Loucy (cell line): Measurements from ENCODE around the gene NES.

ENCODE experiments used
- H2AFZ ChIP-seq: fragments of 200-600 bp; sonication (generic); 2 replicates; pipeline ENCODE4 v1.6.0; 2016; ENCODE audit warnings: antibody characterized with exemption, mild to moderate bottlenecking, low read length, moderate library complexity
- H3F3A ChIP-seq: fragments of 200-600 bp; 2 replicates; pipeline ENCODE4 v1.6.0; 2016; ENCODE audit warnings: antibody characterized with exemption, low read depth, mild to moderate bottlenecking
- H3K27me3 ChIP-seq: fragments of 200-600 bp; sonication (generic); 2 replicates; pipeline ENCODE4 v1.6.1; 2014; ENCODE audit warnings: low read length, mild to moderate bottlenecking; ENCODE audit not compliant: insufficient read depth, poor library complexity, severe bottlenecking
- H3K36me3 ChIP-seq: fragments of 200-600 bp; sonication (generic); 2 replicates; pipeline ENCODE4 v1.6.1; 2016; ENCODE audit warnings: low read length; ENCODE audit not compliant: insufficient read depth
- H3K4me1 ChIP-seq: fragments of 200-600 bp; sonication (generic); 2 replicates; pipeline ENCODE4 v1.5.1; 2014; ENCODE audit warnings: low read length, mild to moderate bottlenecking; ENCODE audit not compliant: insufficient read depth, poor library complexity, severe bottlenecking
- H3K4me2 ChIP-seq: fragments of 200-600 bp; sonication (generic); 2 replicates; pipeline ENCODE4 v1.6.0; 2014; ENCODE audit warnings: antibody characterized with exemption, low read length, low read depth, mild to moderate bottlenecking; ENCODE audit not compliant: poor library complexity, severe bottlenecking
- H3K4me3 ChIP-seq: fragments of 200-600 bp; sonication (generic); 2 replicates; pipeline ENCODE4 v1.5.1; 2014; ENCODE audit warnings: low read length, mild to moderate bottlenecking, mixed read lengths; ENCODE audit not compliant: poor library complexity, severe bottlenecking
- H3K79me2 ChIP-seq: fragments of 200-600 bp; sonication (generic); 2 replicates; pipeline ENCODE4 v1.6.1; 2014; ENCODE audit warnings: low read length; ENCODE audit not compliant: insufficient read depth
- H3K9ac ChIP-seq: fragments of 200-600 bp; sonication (generic); 2 replicates; pipeline ENCODE4 v1.6.0; 2014; ENCODE audit warnings: mild to moderate bottlenecking, low read depth, low read length, moderate library complexity; ENCODE audit not compliant: poor library complexity, severe bottlenecking
- H3K9me2 ChIP-seq: fragments of 200-600 bp; sonication (generic); replicated peaks from 2 replicates; pipeline ENCODE4 v1.6.1; 2016; ENCODE audit warnings: low read depth, low read length, mixed read lengths
- H3K9me3 ChIP-seq: fragments of 200-600 bp; sonication (generic); 2 replicates; pipeline ENCODE4 v1.6.1; 2014; ENCODE audit warnings: mild to moderate bottlenecking, antibody characterized with exemption, low read length, low read depth; ENCODE audit not compliant: insufficient read depth
- H4K20me1 ChIP-seq: fragments of 200-600 bp; sonication (generic); 2 replicates; pipeline ENCODE4 v1.6.0; 2014; ENCODE audit warnings: antibody characterized with exemption, low read length, mild to moderate bottlenecking; ENCODE audit not compliant: insufficient read depth, poor library complexity, severe bottlenecking
- CTCF ChIP-seq: fragments of 200-600 bp; sonication (generic); conservative IDR thresholded peaks from 2 replicates; pipeline ENCODE4 v1.5.1; 2014; ENCODE audit warnings: mild to moderate bottlenecking, antibody characterized with exemption, low read length
- EZH2phosphoT487 ChIP-seq: fragments of 200-600 bp; IDR thresholded peaks from 2 replicates; pipeline ENCODE4 v1.6.1; 2018; ENCODE audit warnings: antibody characterized with exemption, mild to moderate bottlenecking, moderate library complexity, borderline replicate concordance

NES gene

GRCh38 chr1:156700736-156701531 is 23.7 kb upstream of the NES start:
- TF ChIP-seq CTCF (no peak), EZH2phosphoT487 (no peak)
- Histone ChIP-seq H2AFZ (no peak overlapping the region), H3K79me2 (no peaks in the 10 kb centered on the region), H3K4me1 (peaks cover 7% of the 10 kb centered on the region), H3K9ac (no peak overlapping the region), H3F3A (no peaks in the 10 kb centered on the region), H3K36me3 (no peaks in the 10 kb centered on the region), H3K9me2 (no peaks in the 10 kb centered on the region), H4K20me1 (no peaks in the 10 kb centered on the region), H3K9me3 (no peaks in the 10 kb centered on the region), H3K4me2 (no peak overlapping the region), H3K4me3 (no peak overlapping the region), H3K27me3 (no peaks in the 10 kb centered on the region)

DNA sequence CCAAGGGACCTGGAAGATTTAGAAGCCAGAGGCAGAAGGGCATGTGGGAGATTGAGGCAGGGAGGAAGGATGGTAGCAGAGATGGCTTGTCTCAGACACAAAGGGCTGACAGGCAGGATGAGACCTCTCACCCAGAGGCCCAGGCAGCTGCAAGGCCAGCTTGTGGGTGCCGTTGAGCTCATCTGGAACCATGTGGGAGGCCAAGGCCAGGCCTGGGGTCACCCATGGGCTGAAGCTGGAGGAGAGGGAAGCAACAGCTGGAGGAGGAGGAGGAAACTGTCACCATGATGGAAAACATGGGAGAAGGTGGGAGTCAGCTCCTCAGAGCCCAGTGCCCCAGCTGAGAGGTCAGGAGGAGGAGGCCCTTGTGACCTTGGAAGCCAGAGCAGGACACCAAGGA is 21.8 kb upstream of the NES start:
- H2AFZ ChIP-seq, result no peak overlapping the region
- H4K20me1 ChIP-seq, result no peaks in the 10 kb centered on the region
- no peaks in the 10 kb centered on the region for H3K9me2 ChIP-seq
- no peaks in the 10 kb centered on the region for H3K27me3 ChIP-seq
- no peak overlapping the region for H3K9ac ChIP-seq
- TF ChIP-seq CTCF (no peak), EZH2phosphoT487 (no peak)
- no peaks in the 10 kb centered on the region for H3F3A ChIP-seq
- no peaks in the 10 kb centered on the region for H3K36me3 ChIP-seq
- H3K4me2 ChIP-seq, result no peak overlapping the region
- H3K9me3 ChIP-seq, result no peaks in the 10 kb centered on the region
- no peak overlapping the region for H3K4me3 ChIP-seq
- peaks cover 3% of the 10 kb centered on the region for H3K4me1 ChIP-seq
- H3K79me2 ChIP-seq, result no peaks in the 10 kb centered on the region

DNA sequence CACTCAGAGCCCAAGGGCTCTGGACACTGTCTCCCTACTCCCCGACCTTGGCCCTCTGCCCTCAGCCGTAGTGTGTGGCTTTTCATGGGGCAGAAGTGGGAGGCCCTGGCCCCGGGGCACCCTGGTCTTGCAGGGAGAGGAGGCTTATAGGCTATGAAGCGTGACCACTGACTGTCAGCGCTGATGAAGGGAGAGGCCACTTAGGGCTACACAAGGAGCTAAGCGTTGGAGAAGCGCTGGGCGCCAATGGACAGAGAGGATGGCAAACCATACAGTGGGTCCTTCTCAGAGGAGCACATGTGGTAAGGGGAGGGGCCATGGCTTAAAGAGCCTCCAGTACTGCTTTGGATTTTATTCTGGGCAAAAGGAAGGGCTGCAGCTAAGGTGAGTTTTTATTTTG is 20.3 kb upstream of the NES start:
- TF ChIP-seq EZH2phosphoT487 (no peak), CTCF (no peak)
- no peak overlapping the region for H3K9ac ChIP-seq
- no peaks in the 10 kb centered on the region for H3K27me3 ChIP-seq

More for the DNA sequence above, 20.3 kb upstream of the NES start:
- H2AFZ ChIP-seq, result no peak overlapping the region
- no peaks in the 10 kb centered on the region for H3F3A ChIP-seq
- H3K79me2 ChIP-seq, result no peaks in the 10 kb centered on the region
- no peaks in the 10 kb centered on the region for H3K36me3 ChIP-seq
- H4K20me1 ChIP-seq, result no peaks in the 10 kb centered on the region
- H3K4me1 ChIP-seq, result peaks cover 17% of the 10 kb centered on the region
- H3K4me2 ChIP-seq, result no peak overlapping the region
- no peaks in the 10 kb centered on the region for H3K9me2 ChIP-seq
- H3K4me3 ChIP-seq, result no peak overlapping the region
- no peaks in the 10 kb centered on the region for H3K9me3 ChIP-seq
